HG03108 (cell line): Measurements from ENCODE around the gene NOXO1.
"Not testable (repeated sequence)": the region's sequence is repeated elsewhere in the genome, so short reads cannot be mapped to it uniquely, and the experiment has no call there.

ENCODE experiments used
- ATAC-seq: cut with Tn5 transposase; IDR thresholded peaks from one replicate; pipeline ENCODE4 v1.9.1; 2021; ENCODE audit warnings: moderate library complexity; ENCODE audit not compliant: unreplicated experiment

Gene NOXO1

GRCh38 chr16:1963806-1964505 lies 17.3 kb downstream of the NOXO1 start:
- no peak for ATAC-seq

GRCh38 chr16:1962161-1963153 lies 18.8 kb downstream of the NOXO1 start:
- not testable (repeated sequence) for ATAC-seq

GRCh38 chr16:1961651-1962067 lies 19.6 kb downstream of the NOXO1 start:
- ATAC-seq: no peak

DNA sequence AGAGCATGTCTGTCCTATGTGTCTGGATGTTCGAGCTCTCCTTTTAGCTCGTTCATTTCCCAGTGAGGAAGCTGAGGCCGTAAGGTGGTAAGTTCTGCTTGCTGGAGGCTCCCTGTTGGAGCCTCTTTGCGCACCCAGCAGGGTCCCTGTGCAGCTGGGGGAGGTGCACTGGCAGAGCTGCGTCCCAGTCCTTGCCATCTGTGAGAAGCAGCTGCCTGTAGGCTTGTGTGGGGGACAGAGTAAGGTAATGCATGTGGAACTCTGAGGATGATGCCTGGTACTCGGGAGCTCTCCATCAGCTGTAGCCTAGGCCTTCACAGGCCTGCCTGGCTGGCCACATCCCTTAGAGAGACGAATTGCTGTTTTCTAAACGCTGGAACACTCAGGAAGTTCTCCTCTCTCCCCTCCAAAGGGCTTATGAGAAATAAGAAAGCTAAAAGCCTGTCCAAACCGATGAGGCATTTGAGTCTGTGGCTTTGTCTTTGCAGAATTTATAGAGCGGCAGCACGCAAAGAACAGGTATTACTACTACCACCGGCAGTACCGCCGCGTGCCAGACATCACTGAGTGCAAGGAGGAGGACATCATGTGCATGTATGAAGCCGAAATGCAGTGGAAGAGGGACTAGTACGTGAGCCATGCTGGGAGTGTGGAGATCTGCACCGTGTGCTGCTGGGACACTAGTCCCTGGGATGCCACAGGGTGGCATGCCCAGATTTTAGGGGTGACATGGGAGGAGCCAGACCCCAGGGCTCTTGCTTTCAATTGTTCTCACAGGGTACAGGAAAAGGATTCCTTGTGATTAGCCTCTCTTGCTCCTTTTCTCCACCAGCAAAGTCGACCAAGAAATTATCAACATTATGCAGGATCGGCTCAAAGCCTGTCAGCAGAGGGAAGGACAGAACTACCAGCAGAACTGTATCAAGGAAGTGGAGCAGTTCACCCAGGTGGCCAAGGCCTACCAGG lies 20.3 kb downstream of the NOXO1 start:
- ATAC-seq: no peak

- ATAC-seq: peak; percentile 81
Measured at GRCh38 chr16:1959269-1960039, 21.8 kb downstream of the NOXO1 start, which contains the start of gene NDUFB10. Gene NDUFB10 (plus strand): TSS chr16:1959538. CDS start chr16:1959625, 87 bp downstream.

DNA sequence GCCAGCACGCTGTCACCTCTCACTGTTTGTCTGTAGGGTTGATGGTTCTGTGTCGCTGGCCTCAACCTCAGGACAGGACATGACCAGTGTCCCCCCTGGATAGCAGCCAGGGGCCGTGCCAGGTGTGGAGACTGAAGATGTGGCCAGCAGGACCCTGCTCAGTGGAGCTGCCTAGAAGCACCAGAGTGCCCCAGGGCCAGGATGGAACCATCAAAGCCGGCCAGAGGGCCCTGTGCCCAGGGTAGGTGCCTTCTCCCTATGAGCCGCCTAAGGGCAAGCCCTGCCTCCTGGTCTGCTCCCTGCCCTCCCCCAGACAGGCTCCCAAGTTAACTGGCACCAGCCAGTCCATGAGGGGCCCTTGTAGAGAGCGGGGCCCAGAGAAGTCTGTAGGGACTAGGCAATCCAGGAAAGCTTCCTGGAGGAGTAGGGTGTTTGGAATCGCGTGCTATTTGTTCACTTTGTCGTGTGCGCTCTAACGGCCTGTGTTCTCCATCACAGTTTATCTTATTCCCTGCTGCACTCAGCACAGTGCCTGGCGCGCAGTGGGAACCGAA lies 22.5 kb downstream of the NOXO1 start:
- ATAC-seq: no peak

DNA sequence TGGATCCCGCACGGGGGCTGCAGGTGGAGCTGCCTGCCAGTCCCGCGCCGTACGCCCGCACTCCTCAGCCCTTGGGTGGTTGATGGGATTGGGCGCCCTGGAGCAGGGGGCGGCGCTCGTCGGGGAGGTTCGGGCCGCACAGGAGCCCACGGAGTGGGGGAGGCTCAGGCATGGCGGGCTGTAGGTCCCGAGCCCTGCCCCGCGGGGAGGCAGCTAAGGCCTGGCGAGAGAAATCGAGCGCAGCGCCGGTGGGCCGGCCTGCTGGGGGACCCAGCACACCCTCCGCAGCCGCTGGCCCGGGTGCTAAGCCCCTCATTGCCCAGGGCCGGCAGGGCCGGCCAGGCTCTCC lies 23.2 kb downstream of the NOXO1 start:
- not testable (repeated sequence) for ATAC-seq

DNA sequence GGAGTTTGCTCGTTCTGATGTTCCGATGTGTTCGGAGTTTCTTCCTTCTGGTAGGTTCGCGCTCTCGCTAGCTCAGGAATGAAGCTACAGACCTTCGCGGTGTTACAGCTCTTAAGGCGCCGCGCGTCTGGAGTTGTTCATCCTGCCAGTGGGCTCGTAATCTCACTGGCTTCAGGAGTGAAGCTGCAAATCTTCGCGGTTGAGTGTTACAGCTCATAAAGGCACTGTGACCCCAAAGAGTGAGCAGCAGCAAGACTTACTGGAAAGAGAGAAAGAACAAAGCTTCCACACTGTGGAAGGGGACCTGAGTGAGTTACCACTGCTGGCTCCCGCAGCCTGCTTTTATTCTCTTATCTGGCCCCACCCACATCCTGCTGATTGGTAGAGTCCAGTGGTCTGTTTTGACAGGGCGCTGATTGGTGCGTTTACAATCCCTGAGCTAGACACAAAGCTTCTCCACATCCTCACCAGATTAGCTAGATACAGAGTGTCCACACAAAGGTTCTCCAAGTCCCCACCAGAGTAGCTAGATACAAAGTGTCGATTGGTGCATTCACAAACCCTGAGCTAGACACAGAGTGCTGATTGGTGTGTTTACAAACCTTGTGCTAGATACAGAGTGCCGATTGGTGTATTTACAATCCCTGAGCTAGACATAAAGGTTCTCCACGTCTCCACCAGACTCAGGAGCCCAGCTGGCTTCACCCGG lies 23.7 kb downstream of the NOXO1 start:
- ATAC-seq: not testable (repeated sequence)

- no peak for ATAC-seq
Measured at GRCh38 chr16:1953734-1954133, 27.5 kb downstream of the NOXO1 start.

DNA sequence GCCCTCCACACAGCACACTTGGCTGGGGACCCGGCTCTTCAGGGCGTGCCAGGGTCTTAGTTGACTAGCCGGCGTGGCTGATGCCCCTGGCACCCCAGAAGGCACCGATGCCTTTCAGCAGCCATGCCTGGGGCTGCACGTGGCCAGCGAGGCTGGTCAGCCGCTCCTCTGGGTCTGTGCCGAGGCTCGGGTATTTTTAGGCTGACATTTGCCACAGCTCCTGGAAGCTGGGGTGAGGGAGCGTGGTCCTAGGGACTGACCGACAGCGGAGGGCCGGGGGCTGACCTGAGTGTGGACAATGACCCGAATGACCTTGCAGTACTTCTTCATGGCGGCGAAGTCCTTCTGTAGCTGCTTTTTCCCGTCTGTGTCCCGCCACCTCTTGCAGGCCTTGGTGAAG lies 30.7 kb downstream of the NOXO1 start:
- ATAC-seq: no peak

DNA sequence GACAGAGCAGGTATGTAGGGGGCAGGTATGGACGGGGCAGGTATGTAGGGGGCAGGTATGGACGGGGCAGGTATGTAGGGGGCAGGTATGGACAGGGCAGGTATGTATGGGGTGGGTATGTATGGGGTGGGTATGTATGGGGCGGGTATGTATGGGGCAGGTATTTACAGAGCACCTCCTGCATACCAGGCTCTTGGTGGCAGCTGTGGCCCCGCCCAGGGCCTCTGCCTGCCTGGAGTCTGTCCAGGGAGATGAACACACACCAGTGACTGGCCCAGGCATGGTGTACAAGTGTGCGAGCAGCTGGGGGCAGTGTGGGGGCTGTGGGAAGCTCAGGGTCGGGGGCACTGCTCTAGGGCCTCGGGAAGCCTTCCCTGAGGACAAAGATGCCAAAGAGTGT lies 31.2 kb downstream of the NOXO1 start:
- ATAC-seq: no peak

DNA sequence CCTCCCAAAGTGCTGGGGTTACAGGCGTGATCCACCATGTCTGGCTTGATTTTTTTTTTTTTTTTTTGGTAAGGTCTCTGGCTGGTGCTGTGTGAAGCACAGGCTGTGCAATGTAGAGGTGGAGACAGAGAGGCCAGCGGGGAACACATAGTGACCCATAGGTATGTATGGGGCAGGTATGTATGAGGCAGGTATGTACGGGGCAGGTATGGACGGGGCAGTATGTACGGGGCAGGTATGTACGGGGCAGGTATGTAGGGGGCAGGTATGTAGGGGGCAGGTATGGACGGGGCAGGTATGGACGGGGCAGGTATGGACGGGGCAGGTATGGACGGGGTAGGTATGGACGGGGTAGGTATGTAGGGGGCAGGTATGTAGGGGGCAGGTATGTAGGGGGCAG lies 31.8 kb downstream of the NOXO1 start:
- ATAC-seq: no peak

DNA sequence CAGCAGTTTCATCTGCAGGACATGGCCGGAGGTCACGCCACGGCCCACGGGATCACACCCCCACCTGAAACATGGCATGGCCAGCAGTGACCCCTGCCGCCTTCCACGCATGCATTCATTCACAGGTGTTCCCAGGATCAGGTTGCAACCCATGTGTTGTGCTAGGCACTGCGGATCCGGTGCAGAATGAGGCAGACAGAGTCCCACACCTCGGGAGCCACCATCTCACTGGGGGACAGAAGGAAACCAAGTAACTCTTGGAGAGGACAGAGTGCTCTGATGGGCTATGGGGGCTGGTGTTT lies 33.9 kb downstream of the NOXO1 start:
- ATAC-seq: no peak

DNA sequence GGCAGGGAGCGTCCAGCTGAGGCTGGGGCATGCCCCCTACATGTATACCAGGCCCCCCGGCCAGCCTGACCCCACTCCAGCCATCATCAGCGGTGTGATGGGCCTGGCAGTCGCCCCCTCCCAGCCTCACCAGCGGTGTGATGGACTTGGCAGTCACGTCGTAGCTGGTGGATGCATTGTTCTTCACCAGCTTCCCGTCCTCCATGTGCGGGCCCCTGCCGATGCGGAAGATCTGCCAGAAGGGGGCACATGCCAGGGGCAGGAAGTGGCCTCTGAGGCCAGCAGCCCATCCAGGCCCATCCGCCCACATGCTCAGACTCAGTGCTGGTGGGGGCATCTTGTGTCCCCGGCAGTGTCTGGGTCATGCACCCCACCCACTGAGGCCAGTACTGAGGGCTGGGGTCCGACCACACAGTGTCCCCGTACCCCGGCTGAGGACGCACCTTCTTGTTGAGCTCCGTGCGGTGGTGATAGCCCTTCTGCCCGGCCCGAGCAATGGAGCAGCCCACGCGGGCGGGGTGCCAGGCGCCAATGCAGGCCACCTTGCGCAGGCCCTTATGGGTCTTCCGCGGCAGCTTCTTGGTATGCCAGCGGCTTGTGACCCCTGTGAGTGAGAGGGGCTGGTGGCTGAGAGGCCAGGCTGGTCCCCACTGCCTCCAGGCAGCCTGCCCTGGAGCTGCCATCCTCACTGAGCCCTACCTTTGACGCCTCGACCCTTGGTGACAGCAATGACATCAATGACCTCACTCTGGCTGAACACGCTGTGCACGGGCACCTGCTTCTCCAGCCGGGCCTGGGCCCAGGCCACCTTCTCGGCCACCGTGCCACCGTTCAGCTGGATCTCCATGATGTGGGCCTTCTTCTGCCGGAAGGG lies 34.5 kb downstream of the NOXO1 start:
- ATAC-seq: no peak

GRCh38 chr16:1945559-1946391 lies 35.5 kb downstream of the NOXO1 start:
- no peak for ATAC-seq

DNA sequence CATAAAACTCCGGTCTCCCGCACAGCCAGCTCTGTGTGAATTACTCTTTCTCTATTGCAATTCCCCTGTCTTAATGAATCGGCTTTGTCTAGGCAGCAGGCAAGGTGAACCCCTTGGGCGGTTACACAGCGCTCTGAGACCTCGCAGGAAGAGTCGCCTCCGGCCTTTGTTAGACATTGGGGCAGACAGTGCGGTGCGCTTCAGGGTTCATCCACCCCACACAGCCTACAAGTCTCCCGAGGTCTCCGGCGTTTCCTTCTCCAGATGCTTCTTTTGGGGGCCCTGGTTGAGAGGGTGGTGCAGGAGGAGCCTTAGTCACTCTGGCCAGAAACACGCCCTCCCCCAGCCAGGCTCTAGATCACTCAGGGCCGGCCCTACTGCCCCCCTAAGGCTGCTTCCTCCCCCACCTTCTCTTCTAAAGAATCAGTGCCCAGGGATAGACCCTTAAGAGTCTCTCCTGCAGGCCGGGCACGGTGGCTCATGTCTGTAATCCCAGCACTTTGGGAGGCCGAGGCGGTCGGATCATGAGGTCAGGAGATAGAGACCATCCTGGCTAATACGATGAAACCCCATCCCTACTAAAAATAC lies 36.6 kb downstream of the NOXO1 start:
- no peak for ATAC-seq
